SK-N-SH (cell line): ENCODE measurements around the gene LRRN4. TPM values are rescaled to one million over a fixed set of nuclear protein-coding genes. Genes with fewer than 3 reads are reported as not detected.

Experiments used
- CTCF ChIA-PET: fragments of 300-600, 350-600 bp; formaldehyde crosslinking; extraction: SDS; loops from one replicate; lab custom pipeline; 2021; lab: Yijun Ruan, JAX
- POLR2A ChIA-PET: fragments of 350-600 bp; sonication (Branson Sonifier 250); formaldehyde crosslinking; extraction: SDS; loops from one replicate; lab custom pipeline; 2020; ENCODE audit warnings: antibody characterized with exemption, inconsistent platforms; lab: Yijun Ruan, JAX
- DNase-seq: peaks from one replicate; pipeline ENCODE4 v3.0.0; 2012
- H2AFZ ChIP-seq: fragments of 200-600 bp; sonication (generic); 2 replicates; pipeline ENCODE4 v1.8.1; 2016; ENCODE audit warnings: antibody characterized with exemption, mild to moderate bottlenecking, low read depth
- H3F3A ChIP-seq: fragments of 200-600 bp; sonication (generic); replicated peaks from 2 replicates; pipeline ENCODE3; 2016; ENCODE audit warnings: antibody characterized with exemption, mild to moderate bottlenecking; ENCODE audit not compliant: insufficient read depth
- H3K27ac ChIP-seq, 2 experiments: fragments of 200-500 bp in 1 of 2; fragments of 200-600 bp in 1 of 2; sonication (Bioruptor generic) in 1 of 2; sonication (generic), shearing (Covaris generic) in 1 of 2; 2 replicates each; pipeline versions ENCODE4 v1.5.1 to v1.6.1; 2014 to 2016; ENCODE audit warnings: low read depth in 2 of 2, inconsistent platforms in 1 of 2, low read length in 1 of 2, mild to moderate bottlenecking in 1 of 2, mixed read lengths in 1 of 2
- H3K27me3 ChIP-seq: fragments of 200-600 bp; sonication (generic), shearing (Covaris generic); 2 replicates; pipeline ENCODE4 v1.6.1; 2016; ENCODE audit warnings: mixed run types; ENCODE audit not compliant: insufficient read depth
- H3K36me3 ChIP-seq, 2 experiments: fragments of 200-500 bp in 1 of 2; fragments of 200-600 bp in 1 of 2; sonication (Bioruptor generic) in 1 of 2; sonication (generic) in 1 of 2; replicated peaks in 1 of 2; 2 replicates each; pipeline versions ENCODE3 to v1.5.1; 2014 to 2016; ENCODE audit warnings: low read length in 1 of 2, mild to moderate bottlenecking in 1 of 2; ENCODE audit not compliant: insufficient read depth in 2 of 2, control insufficient read depth in 1 of 2
- H3K4me1 ChIP-seq, 2 experiments: fragments of 200-500 bp in 1 of 2; fragments of 200-600 bp in 1 of 2; sonication (Bioruptor generic) in 1 of 2; sonication (generic), shearing (Covaris generic) in 1 of 2; 2 replicates each; pipeline versions ENCODE4 v1.5.1 to v1.6.1; 2014 to 2016; ENCODE audit warnings: low read depth in 1 of 2, low read length in 1 of 2, mixed run types in 1 of 2; ENCODE audit not compliant: insufficient read depth in 2 of 2, control insufficient read depth in 1 of 2
- H3K4me2 ChIP-seq: fragments of 200-600 bp; sonication (generic), shearing (Covaris generic); 2 replicates; pipeline ENCODE4 v1.6.1; 2017; ENCODE audit warnings: mixed run types
- H3K4me3 ChIP-seq, 2 experiments: fragments of 200-500 bp in 1 of 2; fragments of 200-600 bp in 1 of 2; sonication (Bioruptor generic) in 1 of 2; sonication (generic), shearing (Covaris generic) in 1 of 2; 2 replicates each; pipeline versions ENCODE4 v1.5.1 to v1.8.1; 2014 to 2016; ENCODE audit warnings: low read depth in 2 of 2, inconsistent platforms in 1 of 2, low read length in 1 of 2, mild to moderate bottlenecking in 1 of 2, mixed read lengths in 1 of 2, moderate library complexity in 1 of 2
- H3K79me2 ChIP-seq: fragments of 200-600 bp; sonication (generic); 2 replicates; pipeline ENCODE4 v1.8.1; 2017; ENCODE audit warnings: mild to moderate bottlenecking; ENCODE audit not compliant: insufficient read depth
- H3K9ac ChIP-seq: fragments of 200-600 bp; sonication (generic); 2 replicates; pipeline ENCODE4 v1.6.1; 2017; ENCODE audit warnings: mixed run types
- H3K9me2 ChIP-seq: fragments of 200-600 bp; sonication (generic); 2 replicates; pipeline ENCODE4 v1.6.1; 2017; ENCODE audit warnings: mixed run types
- H3K9me3 ChIP-seq: fragments of 200-600 bp; sonication (generic); 2 replicates; pipeline ENCODE4 v1.6.1; 2017; ENCODE audit warnings: mixed run types, mild to moderate bottlenecking, moderate library complexity
- H4K20me1 ChIP-seq: fragments of 200-600 bp; sonication (generic); 2 replicates; pipeline ENCODE4 v1.6.1; 2017; ENCODE audit warnings: mild to moderate bottlenecking, mixed run types; ENCODE audit not compliant: insufficient read depth
- ELF1 ChIP-seq: IDR thresholded peaks from 2 replicates; pipeline ENCODE4 v1.4.0; 2012
- EP300 ChIP-seq, 2 experiments: IDR thresholded peaks; 2 replicates each; pipeline versions ENCODE4 v1.4.0 to v1.6.1; 2012; ENCODE audit warnings: borderline replicate concordance in 1 of 2, low read depth in 1 of 2, low read length in 1 of 2
- FOSL2 ChIP-seq: IDR thresholded peaks from 2 replicates; pipeline ENCODE4 v1.4.0; 2012; ENCODE audit warnings: low read depth, mild to moderate bottlenecking, moderate library complexity, borderline replicate concordance
- FOXM1 ChIP-seq: IDR thresholded peaks from 2 replicates; pipeline ENCODE4 v1.4.0; 2012; ENCODE audit warnings: low read depth, mild to moderate bottlenecking
- GABPA ChIP-seq: IDR thresholded peaks from 2 replicates; pipeline ENCODE4 v1.4.0; 2012; ENCODE audit warnings: low read depth, mild to moderate bottlenecking
- IRF3 ChIP-seq: fragments of 150-350 bp; IDR thresholded peaks from 2 replicates; pipeline ENCODE4 v1.6.1; 2016; ENCODE audit warnings: mild to moderate bottlenecking, low read depth, low read length
- JUND ChIP-seq: IDR thresholded peaks from 2 replicates; pipeline ENCODE4 v1.4.0; 2012
- MEF2A ChIP-seq: IDR thresholded peaks from 2 replicates; pipeline ENCODE4 v1.4.0; 2012; ENCODE audit warnings: low read depth, borderline replicate concordance
- MXI1 ChIP-seq: IDR thresholded peaks from 2 replicates; pipeline ENCODE4 v1.6.1; 2012; ENCODE audit warnings: mild to moderate bottlenecking, low read depth, low read length, improper control_type of control experiment
- NFIC ChIP-seq: IDR thresholded peaks from 2 replicates; pipeline ENCODE4 v1.4.0; 2012; ENCODE audit warnings: borderline replicate concordance
- PBX3 ChIP-seq: IDR thresholded peaks from 2 replicates; pipeline ENCODE4; 2012
- POLR2AphosphoS5 ChIP-seq: IDR thresholded peaks from 2 replicates; pipeline ENCODE4 v1.6.1; 2012; ENCODE audit warnings: low read depth, low read length
- RAD21 ChIP-seq: IDR thresholded peaks from 2 replicates; pipeline ENCODE4 v1.6.1; 2012; ENCODE audit warnings: mild to moderate bottlenecking, low read length
- RFX5 ChIP-seq: IDR thresholded peaks from 2 replicates; pipeline ENCODE4 v1.6.1; 2012; ENCODE audit warnings: mild to moderate bottlenecking, improper control_type of control experiment, low read length
- RXRA ChIP-seq: IDR thresholded peaks from 2 replicates; pipeline ENCODE4 v1.4.0; 2012; ENCODE audit warnings: low read depth, mild to moderate bottlenecking, borderline replicate concordance
- SIN3A ChIP-seq: IDR thresholded peaks from 2 replicates; pipeline ENCODE4 v1.6.1; 2012; ENCODE audit warnings: low read depth, mild to moderate bottlenecking, low read length, moderate library complexity, borderline replicate concordance
- SMC3 ChIP-seq: IDR thresholded peaks from 2 replicates; pipeline ENCODE4 v1.6.1; 2012; ENCODE audit warnings: low read depth, low read length, improper control_type of control experiment
- TEAD4 ChIP-seq: IDR thresholded peaks from 2 replicates; pipeline ENCODE4 v1.4.0; 2012; ENCODE audit warnings: mild to moderate bottlenecking, borderline replicate concordance; ENCODE audit not compliant: insufficient read depth
- USF1 ChIP-seq: IDR thresholded peaks from 2 replicates; pipeline ENCODE4 v1.4.0; 2012; ENCODE audit warnings: low read depth, borderline replicate concordance
- USF2 ChIP-seq: fragments of 150-350 bp; IDR thresholded peaks from 2 replicates; pipeline ENCODE4 v1.6.1; 2017; ENCODE audit warnings: antibody characterized with exemption, low read length, low read depth, borderline replicate concordance
- WGBS: methylation state at CpG from one replicate; pipeline ENCODE4 v1.1.6; 2017; ENCODE audit warnings: low lambda C conversion rate; 5-methylcytosine and 5-hydroxymethylcytosine counted together
- polyA plus RNA-seq, 3 experiments: library from polyadenylated mRNA; depleted of rRNA; stranded (reverse); fragments of >200 nt; gene quantifications; 2 replicates each; pipeline ENCODE4 v1.2.3, GENCODE V29; 2012

The LRRN4 gene
- polyA plus RNA-seq, 1 of the 3 experiments (the other 2 are of a cell fraction): 0.05 TPM

- Histone ChIP-seq H2AFZ (no peak overlapping the region), H3K4me1 (no peaks in the 10 kb centered on the region), H3F3A (no peaks in the 10 kb centered on the region), H3K9me2 (no peaks in the 10 kb centered on the region), H3K79me2 (no peaks in the 10 kb centered on the region), H3K4me3 (no peak overlapping the region), H3K4me2 (no peak overlapping the region), H3K9me3 (no peaks in the 10 kb centered on the region), H3K27me3 (no peaks in the 10 kb centered on the region; the same call in 1 of the 2 replicates), H4K20me1 (no peaks in the 10 kb centered on the region), H3K9ac (no peak overlapping the region), H3K27ac (no peak overlapping the region), H3K36me3 (no peaks in the 10 kb centered on the region)
- ChIA-PET POLR2A (no interaction called here), CTCF (interaction anchor here (1.2 to 1.3 kb wide), 2 partner anchors 10 to 538 kb away, joined by 3 to 5 read pairs; no protein-coding TSS in a partner anchor)
- 62% methylated on average over 3 of the region's 3 CpGs for WGBS
- TF ChIP-seq RAD21: no peak
- TF ChIP-seq MXI1: no peak
- TF ChIP-seq USF1: no peak
- no peak for TF ChIP-seq RXRA
- TF ChIP-seq FOXM1: no peak
- no peak for TF ChIP-seq NFIC
- TF ChIP-seq ELF1: no peak
- TF ChIP-seq POLR2AphosphoS5: no peak
- TF ChIP-seq FOSL2: no peak
- no peak for TF ChIP-seq MEF2A
- TF ChIP-seq SMC3: no peak
- no peak for TF ChIP-seq TEAD4
- no peak for TF ChIP-seq USF2
- TF ChIP-seq SIN3A: no peak
- no peak for DNase-seq
Measured at GRCh38 chr20:6066582-6066981, 12.7 kb upstream of the LRRN4 start.

GRCh38 chr20:6061544-6061943 is 7.7 kb upstream of the LRRN4 start:
- no peak for DNase-seq
- Histone ChIP-seq H2AFZ (no peak overlapping the region), H4K20me1 (no peaks in the 10 kb centered on the region), H3K4me3 (no peak overlapping the region), H3K27ac (no peak overlapping the region), H3K27me3 (peaks cover 7% of the 10 kb centered on the region; the same call in 1 of the 2 replicates), H3K79me2 (no peaks in the 10 kb centered on the region), H3K9me3 (no peaks in the 10 kb centered on the region), H3K9me2 (no peaks in the 10 kb centered on the region), H3K4me1 (no peaks in the 10 kb centered on the region; a peak in 1 of 4 replicates), H3K9ac (no peak overlapping the region), H3F3A (no peaks in the 10 kb centered on the region), H3K36me3 (no peaks in the 10 kb centered on the region), H3K4me2 (no peak overlapping the region)
- 44% methylated on average over 1 of the region's 2 CpGs for WGBS
- no peak for TF ChIP-seq PBX3
- no peak for TF ChIP-seq TEAD4
- no peak for TF ChIP-seq GABPA
- no peak for TF ChIP-seq JUND
- no peak for TF ChIP-seq EP300 (IDR thresholded peaks at IDR 0.05; ENCODE audit: borderline replicate concordance in 1 of 2, low read depth in 1 of 2, low read length in 1 of 2)
- no peak for TF ChIP-seq IRF3
- TF ChIP-seq SIN3A: no peak
- no peak for TF ChIP-seq NFIC
- TF ChIP-seq RFX5: no peak
- POLR2A ChIA-PET: no interaction called here
- CTCF ChIA-PET: interaction anchor here (0.7 to 1.7 kb wide), 3 partner anchors 12 to 957 kb away, joined by 3 to 4 read pairs (median 3); no protein-coding TSS in a partner anchor
